DMS114 treated with DMSO at 0.1 percent for 48 hours (cell line): Measurements from ENCODE around the gene FN1.
"Not testable (repeated sequence)": the region's sequence is repeated elsewhere in the genome, so short reads cannot be mapped to it uniquely, and the experiment has no call there.

Source experiments
- DNase-seq: peaks from one replicate; lab custom pipeline; 2025; ENCODE audit not compliant: unreplicated experiment; lab: John Stamatoyannopoulos, UW

FN1 gene

DNA sequence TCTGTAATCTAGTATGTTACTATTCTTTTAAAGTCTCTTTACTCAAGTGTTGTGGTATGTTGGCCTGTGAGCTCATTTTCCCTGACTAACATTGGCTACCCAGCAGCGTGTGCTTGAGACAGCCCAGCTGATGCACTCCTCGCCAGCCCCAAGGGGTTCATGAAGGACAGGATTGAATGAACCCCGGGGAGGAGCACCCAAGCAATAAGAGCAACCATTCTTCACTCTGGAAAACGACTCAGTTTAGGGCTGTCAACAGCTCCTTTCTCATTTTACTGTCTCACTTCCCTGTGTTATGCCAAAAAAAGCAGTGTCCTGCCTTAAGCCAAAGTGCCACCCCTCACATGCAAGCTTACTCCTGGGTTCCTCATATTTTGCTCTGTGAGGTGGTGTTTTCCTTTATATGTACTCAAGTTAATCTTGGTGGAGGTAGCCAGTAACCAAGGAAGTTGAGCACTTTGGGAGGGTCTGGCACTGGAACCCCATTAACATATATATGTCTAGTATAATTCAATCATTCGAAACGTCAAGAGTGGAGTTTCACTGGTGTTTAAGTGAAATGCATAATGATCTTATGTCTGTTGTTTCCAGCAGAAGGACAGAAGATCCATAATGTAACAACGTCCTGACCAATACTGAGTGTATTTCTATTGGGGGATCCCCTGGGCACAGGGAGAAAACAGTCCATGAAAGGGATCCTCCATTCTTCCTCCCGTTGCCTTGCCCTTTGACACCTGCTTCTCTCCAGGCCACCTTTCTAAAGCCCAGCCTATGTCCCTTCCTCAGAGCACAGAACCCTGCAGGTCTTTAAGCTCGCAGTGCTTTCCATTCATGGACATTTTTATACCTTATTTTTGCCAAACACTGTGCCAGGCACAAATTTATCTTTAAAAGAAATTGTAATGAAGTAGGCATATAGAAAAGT, 80.8 kb downstream of the FN1 start:
- no peak for DNase-seq

DNA sequence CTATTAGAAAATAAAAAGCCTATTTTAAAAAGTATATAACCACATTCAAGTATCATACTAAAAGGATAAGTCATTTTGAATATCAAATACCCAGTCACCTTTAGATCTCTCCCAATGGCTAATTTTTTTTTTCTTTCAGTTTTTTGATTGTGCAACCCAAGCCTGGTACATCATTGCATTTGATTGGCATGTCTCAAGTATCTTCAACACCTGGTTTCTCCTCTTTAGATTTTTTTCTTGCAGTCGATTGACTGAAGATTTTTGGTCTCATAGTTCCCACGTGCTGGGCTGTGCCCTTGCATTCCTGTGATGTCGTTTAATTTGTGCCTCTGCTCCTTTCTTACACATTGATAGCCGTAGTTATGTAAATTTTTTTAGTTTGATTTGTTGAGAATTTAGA, 83.3 kb downstream of the FN1 start:
- DNase-seq: no peak

DNA sequence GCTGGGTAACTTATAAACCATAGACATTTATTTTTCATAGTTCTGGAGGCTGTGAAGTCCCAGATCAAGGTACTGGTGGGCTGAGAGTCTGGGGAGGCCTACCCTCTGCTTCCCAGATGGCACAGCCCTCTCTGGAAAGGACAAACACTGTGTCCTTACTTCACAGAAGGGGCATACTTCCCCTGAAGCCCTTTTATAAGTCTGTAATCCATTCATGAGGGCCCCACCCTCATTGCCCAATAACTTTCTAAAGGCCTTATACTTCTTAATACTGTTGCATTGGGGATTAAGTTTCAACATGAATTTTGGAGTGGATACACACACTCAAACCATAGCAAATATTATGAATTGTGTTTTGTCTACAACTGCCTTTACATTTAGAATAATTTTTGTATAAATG, 88.0 kb downstream of the FN1 start:
- DNase-seq: no peak

DNA sequence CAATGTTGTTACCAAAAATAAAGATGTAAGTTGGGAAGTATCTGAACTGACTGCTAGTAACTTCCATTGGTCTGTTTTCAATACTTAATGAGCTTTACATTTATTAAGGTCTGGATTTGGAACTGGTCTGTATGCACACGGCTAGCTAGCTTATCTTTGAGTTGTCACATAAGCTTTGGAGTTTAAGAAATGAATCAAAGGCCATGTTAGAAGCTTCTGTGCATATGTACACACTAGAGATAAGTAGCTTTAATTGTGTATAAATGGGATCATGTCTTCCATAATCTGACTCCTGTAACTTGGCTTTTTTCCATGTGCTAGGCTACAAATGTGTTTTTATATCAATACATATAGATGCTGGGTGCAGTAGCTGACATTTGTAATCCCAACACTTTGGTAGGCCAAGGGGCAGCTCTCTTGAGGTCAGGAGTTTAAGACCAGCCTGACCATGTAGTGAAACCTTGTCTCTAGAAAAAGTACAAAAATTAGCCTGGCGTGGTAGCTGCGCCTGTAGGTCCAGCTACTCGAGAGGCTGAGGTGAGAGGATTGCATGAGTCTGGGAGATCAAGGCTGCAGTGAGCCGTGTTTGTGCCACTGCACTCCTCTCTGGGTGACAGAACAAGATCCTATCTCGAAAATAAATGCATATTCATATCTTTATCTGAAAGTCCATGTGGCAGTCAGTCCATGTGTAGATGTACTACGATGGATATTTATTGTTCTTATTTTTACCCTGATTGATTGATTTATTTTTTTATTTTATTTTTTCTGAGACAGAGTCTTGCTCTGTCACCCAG, 96.8 kb downstream of the FN1 start:
- no peak for DNase-seq

DNA sequence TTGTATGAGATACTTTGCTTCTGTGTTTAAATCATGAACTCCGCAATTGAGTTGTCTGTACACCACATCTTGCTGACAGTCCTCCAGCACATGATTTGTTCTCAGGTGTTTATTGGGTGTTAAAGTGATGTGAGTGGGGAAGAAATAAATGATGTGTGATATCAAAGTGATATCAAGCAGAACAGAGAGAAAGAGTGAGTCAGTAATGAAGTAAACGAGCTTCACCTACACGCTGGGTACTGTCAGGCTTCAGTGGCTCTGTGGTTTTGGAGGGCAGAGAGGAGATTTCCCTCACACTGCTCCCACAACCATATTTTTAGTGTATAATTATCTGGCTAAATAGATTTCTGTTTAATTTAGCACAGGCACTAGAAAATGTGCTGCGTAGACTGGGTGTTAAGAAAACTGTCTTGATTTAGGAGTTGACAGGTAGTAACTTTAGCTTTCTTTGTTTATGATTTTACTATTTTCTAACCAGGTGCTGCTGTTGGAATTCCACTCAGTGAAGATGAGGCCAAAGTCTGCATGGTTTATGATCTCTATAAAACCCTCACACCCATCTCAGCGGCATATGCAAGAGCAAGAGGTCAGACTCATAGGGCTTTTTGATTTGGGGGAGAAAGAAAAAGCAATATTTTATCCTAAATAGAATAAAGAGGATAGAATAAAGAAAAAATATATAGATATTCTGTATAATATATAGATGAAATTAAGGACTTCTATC, 102.8 kb downstream of the FN1 start:
- DNase-seq: no peak

DNA sequence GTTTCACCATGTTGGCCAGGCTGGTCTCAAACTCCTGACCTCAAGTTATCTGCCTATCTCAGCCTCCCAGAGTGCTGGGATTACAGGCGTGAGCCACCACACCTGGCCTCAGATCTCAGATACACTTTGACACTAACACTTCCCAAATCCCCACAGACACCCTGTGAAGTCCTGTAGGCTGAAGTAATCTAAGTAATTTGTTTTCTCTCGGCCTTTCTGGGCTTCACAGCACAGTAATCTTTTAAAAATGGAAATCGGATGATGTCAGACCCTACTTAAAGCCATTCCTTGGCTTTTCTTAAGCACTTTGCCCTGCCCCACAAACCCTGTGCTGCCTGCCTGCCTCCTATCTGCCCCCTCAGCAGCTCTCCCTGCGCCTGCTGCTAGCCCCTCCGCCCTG, 107.8 kb downstream of the FN1 start:
- no peak for DNase-seq

DNA sequence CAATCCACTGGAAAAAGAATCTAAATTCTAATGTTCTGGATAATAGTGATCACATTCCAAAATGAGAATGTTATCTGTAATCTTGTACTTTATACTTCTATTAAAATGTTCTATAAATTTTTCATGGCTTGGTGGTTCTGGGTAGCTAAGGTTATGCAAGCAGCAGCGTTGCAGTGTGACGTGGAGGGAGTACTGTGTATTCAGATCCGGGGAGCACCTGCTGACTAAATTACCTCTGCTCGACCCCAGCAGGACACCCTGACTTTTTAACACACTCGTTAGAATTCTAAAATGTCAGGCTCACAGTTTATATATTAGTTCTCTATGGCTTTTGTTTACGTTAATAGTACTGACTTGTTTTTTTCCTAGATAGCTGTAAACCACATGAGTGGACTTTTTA, 111.1 kb downstream of the FN1 start:
- no peak for DNase-seq

DNA sequence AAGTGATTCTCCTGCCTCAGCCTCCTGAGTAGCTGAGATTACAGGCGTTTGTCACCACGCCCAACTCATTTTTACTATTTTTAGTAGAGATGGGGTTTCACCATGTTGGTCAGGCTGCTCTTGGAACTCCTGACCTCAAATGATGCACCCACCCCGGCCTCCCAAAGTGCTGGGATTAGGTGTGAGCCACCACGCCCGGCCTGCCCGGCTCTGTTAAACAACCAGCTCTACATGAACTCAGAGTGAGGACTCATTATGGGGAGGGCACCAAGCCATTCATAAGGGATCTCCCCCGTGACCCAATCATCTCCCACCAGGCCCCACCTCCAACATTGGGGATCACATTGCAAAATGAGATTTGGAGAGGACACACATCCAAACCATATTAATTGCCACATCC, 115.2 kb downstream of the FN1 start:
- no peak for DNase-seq

DNA sequence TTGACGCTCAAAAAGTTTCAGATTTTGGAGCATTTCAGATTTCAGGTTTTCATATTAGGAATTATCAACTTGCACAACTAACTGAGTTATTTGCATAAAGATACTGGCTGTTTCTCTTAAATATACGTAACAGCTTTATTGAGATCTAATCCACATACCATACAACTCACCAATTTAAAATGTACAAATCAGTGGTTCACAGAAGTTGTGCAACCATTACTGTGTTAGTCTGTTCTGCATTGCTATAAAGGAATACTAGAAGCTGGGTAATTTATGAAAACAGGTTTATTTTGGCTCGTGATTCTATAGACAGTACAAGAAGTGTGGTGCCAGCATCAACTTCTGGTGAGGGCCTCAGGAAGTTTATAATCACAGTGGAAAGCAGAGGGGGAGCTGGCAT, 115.8 kb downstream of the FN1 start:
- DNase-seq: no peak

DNA sequence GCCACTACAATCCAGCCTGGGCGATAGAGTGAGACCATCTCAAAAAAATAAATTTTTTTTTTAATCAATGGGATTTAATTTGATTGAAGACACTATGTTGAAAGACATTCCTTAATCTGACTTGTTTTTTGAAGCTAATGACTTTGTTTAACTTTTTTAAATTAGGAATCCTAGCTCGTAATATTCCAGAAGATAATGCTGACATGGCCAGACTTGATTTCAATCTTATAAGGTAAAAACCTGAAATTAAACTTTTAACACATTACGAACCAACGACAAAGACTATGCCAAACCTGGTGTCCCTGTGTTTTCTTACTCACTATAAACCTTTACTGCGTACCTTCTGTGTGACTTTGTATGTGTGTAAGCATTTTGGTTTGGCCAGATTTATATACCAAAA, 116.4 kb downstream of the FN1 start:
- DNase-seq: no peak

DNA sequence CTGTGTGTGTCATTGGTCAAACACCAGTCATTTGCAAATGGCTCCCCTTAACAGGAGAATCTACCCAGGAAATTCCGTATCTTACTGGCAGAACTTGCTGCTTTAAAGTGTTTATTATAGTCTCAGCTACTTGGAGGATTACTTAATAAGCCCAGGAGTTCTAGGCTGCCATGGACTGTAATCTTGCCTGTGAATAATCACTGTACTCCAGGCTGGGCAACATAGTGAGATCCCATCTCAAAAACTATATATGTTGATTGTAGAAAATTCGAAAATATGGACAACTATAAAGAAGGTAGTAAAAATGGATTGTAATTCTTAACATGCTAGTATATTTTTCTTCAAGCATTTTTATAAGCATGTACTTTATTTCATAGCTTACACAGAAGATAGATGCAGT, 119.5 kb downstream of the FN1 start:
- no peak for DNase-seq

DNA sequence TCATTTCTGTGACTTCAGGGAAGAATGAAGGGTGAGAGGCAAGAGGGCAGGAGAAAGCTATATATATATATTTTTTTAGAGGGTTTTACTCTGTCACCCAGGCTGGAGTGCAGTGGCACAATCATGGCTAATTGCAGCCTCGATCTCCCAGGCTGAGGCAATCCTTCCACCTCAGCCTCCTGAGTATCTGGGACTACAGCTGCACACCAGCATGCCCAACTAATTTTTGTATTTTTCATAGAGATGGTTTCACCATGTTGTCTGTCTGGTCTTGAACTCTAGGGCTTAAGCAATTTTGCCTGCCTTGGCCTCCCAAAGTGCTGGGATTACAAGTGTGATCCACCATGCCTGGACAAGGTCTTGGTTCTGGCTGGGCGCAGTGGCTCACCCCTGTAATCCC, 120.6 kb downstream of the FN1 start:
- no peak for DNase-seq

DNA sequence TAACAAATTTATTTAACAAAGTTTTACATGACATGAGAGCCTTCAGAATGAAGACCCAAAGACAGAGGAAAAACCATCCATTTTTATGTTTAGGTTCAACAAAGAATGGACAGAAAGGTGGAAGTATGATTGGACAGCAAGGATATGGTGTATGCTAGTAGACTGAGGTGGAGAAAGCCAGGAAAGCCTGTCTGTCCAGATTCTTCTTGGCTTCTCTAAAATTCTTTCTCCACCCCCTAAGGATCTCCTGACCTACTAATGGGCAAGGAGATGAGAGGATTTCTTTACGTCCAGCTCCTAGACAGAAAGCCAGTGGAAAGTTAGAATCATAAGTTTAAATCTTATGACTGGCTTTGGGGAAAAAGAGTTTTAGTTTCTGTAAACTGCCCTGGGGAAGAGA, 121.0 kb downstream of the FN1 start:
- DNase-seq: no peak

DNA sequence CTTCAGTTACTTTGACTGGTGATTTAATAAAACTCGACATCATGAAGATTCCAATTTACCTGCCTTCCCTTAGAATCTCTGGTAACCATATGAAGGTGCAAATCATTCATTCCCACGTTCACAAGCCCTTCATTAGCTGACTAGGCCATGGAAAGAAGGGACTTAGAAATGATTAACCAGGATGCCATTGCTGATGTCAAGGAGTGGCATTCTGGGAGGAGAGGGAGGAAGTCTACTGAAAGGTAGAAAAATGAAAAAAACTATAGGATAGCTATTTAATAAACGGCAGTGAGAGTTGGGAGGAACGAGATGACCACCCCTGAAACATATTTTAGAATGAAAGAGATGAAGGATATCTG, 122.6 kb downstream of the FN1 start:
- no peak for DNase-seq

DNA sequence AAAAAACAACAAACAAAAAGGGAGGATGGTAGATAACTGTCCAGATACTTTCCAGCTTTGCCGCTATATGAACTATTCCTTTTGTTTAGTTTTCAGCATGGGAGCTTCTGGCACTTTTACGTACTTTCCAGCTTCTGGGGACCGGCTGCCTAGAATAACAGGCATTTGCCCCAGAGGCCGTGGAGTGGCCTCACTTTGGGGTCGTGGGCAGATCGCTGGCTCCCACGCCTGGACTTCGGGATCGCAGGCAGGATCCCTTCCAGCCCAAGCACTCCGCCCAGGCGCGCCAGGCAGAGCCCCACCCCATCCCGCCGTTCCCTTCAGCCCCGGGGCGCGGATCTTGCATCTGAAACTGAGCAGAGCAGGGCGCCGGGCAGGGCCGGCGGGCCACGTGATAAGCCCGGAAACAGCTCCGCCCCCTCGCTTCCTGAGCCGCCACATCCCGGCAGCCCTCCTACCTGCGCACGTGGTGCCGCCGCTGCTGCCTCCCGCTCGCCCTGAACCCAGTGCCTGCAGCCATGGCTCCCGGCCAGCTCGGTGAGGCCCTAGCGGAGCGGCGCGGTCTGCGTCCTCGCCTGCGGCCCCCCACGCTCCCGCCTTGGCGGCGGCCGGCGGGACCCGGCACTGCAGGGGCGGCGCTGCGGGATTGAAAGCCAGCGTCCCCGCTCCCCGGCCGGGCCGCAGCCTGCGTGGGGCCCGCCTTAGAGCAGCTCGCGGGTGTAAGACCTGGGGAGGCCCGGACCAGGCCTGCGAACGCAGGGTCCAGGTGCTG, 124.1 kb downstream of the FN1 start, which contains the start of gene ATIC:
Gene ATIC (plus strand): TSS at position 435 of the 772 bp plus-strand sequence. CDS start 84 bp downstream, at position 519.
- DNase-seq: peak; percentile 82

DNA sequence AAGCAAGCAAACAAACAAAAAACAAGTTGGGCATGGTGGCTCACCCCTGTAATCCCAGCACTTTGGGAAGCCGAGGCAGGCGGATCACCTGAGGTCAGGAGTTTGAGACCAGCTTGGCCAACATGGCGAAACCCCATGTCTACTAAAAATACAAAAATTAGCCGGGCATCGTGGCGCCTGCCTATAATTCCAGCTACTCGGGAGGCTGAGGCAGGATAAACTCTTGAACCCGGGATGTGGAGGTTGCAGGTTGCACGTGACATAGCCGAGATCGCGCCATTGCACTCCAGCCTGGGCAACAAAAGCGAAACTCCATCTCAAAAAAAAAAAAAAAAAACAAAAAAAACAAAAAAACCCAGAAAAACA, 124.6 kb downstream of the FN1 start:
- not testable (repeated sequence) for DNase-seq
